Stimulated activated CD8-positive, alpha-beta memory T cell treated with anti-CD3 and anti-CD28 coated beads, Interleukin-7, amount 100 ng/mL, for 48 hours (primary cell): Measurements from ENCODE around the gene B4GALT6.

ENCODE experiments used
- DNase-seq, 2 donors: peaks; one replicate each; pipeline ENCODE4 v3.0.0-alpha.2; 2020; ENCODE audit warnings: low read depth in 1 of 2; ENCODE audit errors: extremely low read depth in 1 of 2

B4GALT6 gene

GRCh38 chr18:31633392-31634330 lies 50.7 kb downstream of the B4GALT6 start:
- DNase-seq, result no peak

- no peak for DNase-seq
These were observed 52.0 kb downstream of the B4GALT6 start for GRCh38 chr18:31632356-31632755.

GRCh38 chr18:31631526-31631925 lies 52.9 kb downstream of the B4GALT6 start:
- DNase-seq, result no peak

GRCh38 chr18:31630549-31630948 lies 53.8 kb downstream of the B4GALT6 start:
- no peak for DNase-seq

- DNase-seq, result no peak
These were observed 58.0 kb downstream of the B4GALT6 start for GRCh38 chr18:31626409-31626808.

GRCh38 chr18:31624892-31625640 lies 59.3 kb downstream of the B4GALT6 start:
- no peak for DNase-seq

- no peak for DNase-seq
These were observed 65.1 kb downstream of the B4GALT6 start for GRCh38 chr18:31619291-31619690.

- no peak for DNase-seq
These were observed 65.6 kb downstream of the B4GALT6 start for GRCh38 chr18:31618801-31619200.

GRCh38 chr18:31617031-31617717 lies 67.2 kb downstream of the B4GALT6 start:
- no peak for DNase-seq

GRCh38 chr18:31616586-31616985 lies 67.8 kb downstream of the B4GALT6 start:
- no peak for DNase-seq

- no peak for DNase-seq
These were observed 70.3 kb downstream of the B4GALT6 start for GRCh38 chr18:31614044-31614443.

GRCh38 chr18:31612124-31612523 lies 72.3 kb downstream of the B4GALT6 start:
- DNase-seq, result no peak

- DNase-seq, result no peak
These were observed 72.9 kb downstream of the B4GALT6 start for GRCh38 chr18:31611511-31611910.

- no peak for DNase-seq
These were observed 73.8 kb downstream of the B4GALT6 start for GRCh38 chr18:31610286-31611205.

- DNase-seq, result no peak
These were observed 74.5 kb downstream of the B4GALT6 start for GRCh38 chr18:31609886-31610285.

- no peak for DNase-seq
These were observed 77.0 kb downstream of the B4GALT6 start for GRCh38 chr18:31607384-31607783.

GRCh38 chr18:31606265-31606664 lies 78.1 kb downstream of the B4GALT6 start:
- DNase-seq, result no peak

- DNase-seq, result peak in 1 of 2 donors; percentile 11
These were observed 81.1 kb downstream of the B4GALT6 start for GRCh38 chr18:31603315-31603714.

- no peak for DNase-seq
These were observed 86.2 kb downstream of the B4GALT6 start for GRCh38 chr18:31598021-31598805.
